Uterus (tissue), 4 donors: Measurements from ENCODE around the gene PCDHA7. TPM values are rescaled to one million over a fixed set of nuclear protein-coding genes. Genes with fewer than 3 reads are reported as not detected.
"Not testable (repeated sequence)": the region's sequence is repeated elsewhere in the genome, so short reads cannot be mapped to it uniquely, and the experiment has no call there.

ENCODE experiments used
- DNase-seq, 2 donors: peaks; one replicate each; pipeline ENCODE4 v3.0.0-alpha.2; 2019 to 2020
- H3K27ac ChIP-seq, 2 donors: fragments of 200-600 bp; sonication (generic); 1 replicate in 1 of 2; 2 replicates in 1 of 2; pipeline ENCODE4 v1.5.1; 2016 to 2018
- H3K27me3 ChIP-seq, 2 donors: fragments of 200-600 bp; sonication (generic); one replicate each; pipeline ENCODE4 v1.5.1; 2018 to 2019; ENCODE audit warnings: control low read depth in 1 of 2
- H3K36me3 ChIP-seq, 2 donors: fragments of 200-600 bp; sonication (generic); one replicate each; pipeline ENCODE4 v1.5.1; 2019; ENCODE audit warnings: control low read depth in 1 of 2
- H3K4me1 ChIP-seq, 2 donors: fragments of 200-600 bp; sonication (generic); one replicate each; pipeline ENCODE4 v1.5.1; 2018 to 2019; ENCODE audit warnings: control low read depth in 1 of 2
- H3K4me3 ChIP-seq, 2 donors: fragments of 200-600 bp; sonication (generic); 1 replicate in 1 of 2; 2 replicates in 1 of 2; pipeline ENCODE4 v1.5.1; 2018 to 2019; ENCODE audit warnings: mild to moderate bottlenecking in 1 of 2
- H3K9me3 ChIP-seq, 2 donors: fragments of 200-600 bp; sonication (generic); one replicate each; pipeline ENCODE4 v1.5.1; 2019; ENCODE audit warnings: control low read depth in 1 of 2
- POLR2A ChIP-seq, 2 donors: fragments of 450-650 bp; IDR thresholded peaks; one replicate each; pipeline ENCODE4 v1.6.1; 2016; ENCODE audit warnings: antibody characterized with exemption in 2 of 2, mild to moderate bottlenecking in 1 of 2, moderate library complexity in 1 of 2
- intact Hi-C: fragments of 100-400 bp; cut with DNase I; formaldehyde crosslinking; loops from one replicate; pipeline ENCODE4 v1.15.1; 2023; ENCODE audit warnings: low total_unique reads
- total RNA-seq, 4 donors: library from RNA; depleted of rRNA in 3 of 4; stranded (reverse); fragments of >200 nt in 3 of 4; gene quantifications; one replicate each; pipeline versions ENCODE4 v1.1.0 to v1.2.4, GENCODE V29; 2014 to 2023
- TF ChIP-seq, protein P1 (sequence below), 4 experiments: fragments of 200-600 bp in 2 of 4; fragments of 450-650 bp in 2 of 4; sonication (generic) in 2 of 4; IDR thresholded peaks; one replicate each; pipeline ENCODE4 v1.5.1; 2016 to 2019; ENCODE audit warnings: antibody characterized with exemption in 4 of 4, mild to moderate bottlenecking in 2 of 4, moderate library complexity in 1 of 4
- donor health status: DM: yes; HTN: yes; CAD: no.

PCDHA7 gene
- total RNA-seq, 4 donors from 2014 or later, result 0.98 to 24.6 (median 2.2) TPM; not detected in 1

DNA sequence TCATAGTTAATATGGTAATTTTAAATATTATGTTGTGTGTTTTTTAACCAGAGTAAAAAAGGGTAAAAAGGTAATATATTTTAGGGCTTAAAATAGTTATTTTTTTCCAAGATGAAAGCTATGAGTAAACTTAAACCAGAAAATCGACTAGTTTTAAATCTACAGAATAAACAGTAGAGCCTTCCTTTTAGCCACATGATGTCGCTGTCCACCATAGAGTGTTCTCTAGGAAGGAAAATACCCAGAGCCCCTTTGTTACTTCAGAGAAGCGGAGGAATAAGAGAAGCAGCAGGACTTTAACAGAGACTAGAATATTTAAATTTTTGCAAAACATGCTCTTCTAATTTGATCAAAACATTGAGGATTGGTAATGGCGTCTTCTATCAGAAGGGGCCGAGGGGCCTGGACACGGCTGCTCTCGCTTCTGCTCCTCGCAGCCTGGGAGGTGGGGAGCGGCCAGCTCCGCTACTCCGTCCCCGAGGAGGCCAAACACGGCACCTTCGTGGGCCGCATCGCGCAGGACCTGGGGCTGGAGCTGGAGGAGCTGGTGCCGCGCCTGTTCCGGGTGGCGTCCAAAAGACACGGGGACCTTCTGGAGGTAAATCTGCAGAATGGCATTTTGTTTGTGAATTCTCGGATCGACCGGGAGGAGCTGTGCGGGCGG lies 39.3 kb upstream of the PCDHA7 start, which contains the start of gene PCDHA2:
Gene PCDHA2 (plus strand): TSS at position 258 of the 664 bp plus-strand sequence.
- Histone ChIP-seq H3K27me3 (no peaks in the 10 kb centered on the region), H3K9me3 (peaks cover 0 to 7% of the 10 kb centered on the region in 2 donors), H3K4me1 (no peaks in the 10 kb centered on the region), H3K36me3 (no peaks in the 10 kb centered on the region), H3K27ac (peak within 1 kb of the TSS in 1 of 2 donors; percentile 29), H3K4me3 (peak within 1 kb of the TSS in 1 of 2 donors; percentile 23)
- intact Hi-C loops, result no loop called here
- no peak for DNase-seq
- TF ChIP-seq, protein P1, sequence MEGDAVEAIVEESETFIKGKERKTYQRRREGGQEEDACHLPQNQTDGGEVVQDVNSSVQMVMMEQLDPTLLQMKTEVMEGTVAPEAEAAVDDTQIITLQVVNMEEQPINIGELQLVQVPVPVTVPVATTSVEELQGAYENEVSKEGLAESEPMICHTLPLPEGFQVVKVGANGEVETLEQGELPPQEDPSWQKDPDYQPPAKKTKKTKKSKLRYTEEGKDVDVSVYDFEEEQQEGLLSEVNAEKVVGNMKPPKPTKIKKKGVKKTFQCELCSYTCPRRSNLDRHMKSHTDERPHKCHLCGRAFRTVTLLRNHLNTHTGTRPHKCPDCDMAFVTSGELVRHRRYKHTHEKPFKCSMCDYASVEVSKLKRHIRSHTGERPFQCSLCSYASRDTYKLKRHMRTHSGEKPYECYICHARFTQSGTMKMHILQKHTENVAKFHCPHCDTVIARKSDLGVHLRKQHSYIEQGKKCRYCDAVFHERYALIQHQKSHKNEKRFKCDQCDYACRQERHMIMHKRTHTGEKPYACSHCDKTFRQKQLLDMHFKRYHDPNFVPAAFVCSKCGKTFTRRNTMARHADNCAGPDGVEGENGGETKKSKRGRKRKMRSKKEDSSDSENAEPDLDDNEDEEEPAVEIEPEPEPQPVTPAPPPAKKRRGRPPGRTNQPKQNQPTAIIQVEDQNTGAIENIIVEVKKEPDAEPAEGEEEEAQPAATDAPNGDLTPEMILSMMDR (IDR thresholded peaks at IDR 0.05), result peak in 3 of 4 experiments; percentile 16 to 32 (median 21)
- TF ChIP-seq POLR2A (IDR thresholded peaks at IDR 0.05), result no peak

GRCh38 chr5:140795259-140795641 lies 38.8 kb upstream of the PCDHA7 start:
- peaks cover 0 to 7% of the 10 kb centered on the region in 2 donors for H3K9me3 ChIP-seq
- H3K27ac ChIP-seq, result no peak overlapping the region
- H3K4me3 ChIP-seq, result peak overlapping the region in 1 of 2 donors; percentile 23
- intact Hi-C loops, result no loop called here
- H3K4me1 ChIP-seq, result no peaks in the 10 kb centered on the region
- no peaks in the 10 kb centered on the region for H3K36me3 ChIP-seq
- TF ChIP-seq, protein P1 (IDR thresholded peaks at IDR 0.05), result peak in 1 of 4 experiments; percentile 4
- TF ChIP-seq POLR2A (IDR thresholded peaks at IDR 0.05), result no peak
- H3K27me3 ChIP-seq, result no peaks in the 10 kb centered on the region
- DNase-seq, result no peak

GRCh38 chr5:140796072-140796717 lies 37.9 kb upstream of the PCDHA7 start:
- H3K27ac ChIP-seq, H3K9me3 ChIP-seq, DNase-seq, H3K4me3 ChIP-seq, H3K36me3 ChIP-seq, H3K4me1 ChIP-seq, H3K27me3 ChIP-seq, intact Hi-C loops: not testable (repeated sequence)

- H3K36me3 ChIP-seq, result no peaks in the 10 kb centered on the region
- H3K9me3 ChIP-seq, result peaks cover 0 to 7% of the 10 kb centered on the region in 2 donors
- H3K4me1 ChIP-seq, result no peaks in the 10 kb centered on the region
- no peak overlapping the region for H3K4me3 ChIP-seq
- intact Hi-C loops, result no loop called here
- H3K27ac ChIP-seq, result no peak overlapping the region
- no peak for DNase-seq
- no peaks in the 10 kb centered on the region for H3K27me3 ChIP-seq
- TF ChIP-seq, protein P1 (IDR thresholded peaks at IDR 0.05), result no peak
- no peak for TF ChIP-seq POLR2A (IDR thresholded peaks at IDR 0.05)
These were observed 37.4 kb upstream of the PCDHA7 start for GRCh38 chr5:140796718-140797095.

DNA sequence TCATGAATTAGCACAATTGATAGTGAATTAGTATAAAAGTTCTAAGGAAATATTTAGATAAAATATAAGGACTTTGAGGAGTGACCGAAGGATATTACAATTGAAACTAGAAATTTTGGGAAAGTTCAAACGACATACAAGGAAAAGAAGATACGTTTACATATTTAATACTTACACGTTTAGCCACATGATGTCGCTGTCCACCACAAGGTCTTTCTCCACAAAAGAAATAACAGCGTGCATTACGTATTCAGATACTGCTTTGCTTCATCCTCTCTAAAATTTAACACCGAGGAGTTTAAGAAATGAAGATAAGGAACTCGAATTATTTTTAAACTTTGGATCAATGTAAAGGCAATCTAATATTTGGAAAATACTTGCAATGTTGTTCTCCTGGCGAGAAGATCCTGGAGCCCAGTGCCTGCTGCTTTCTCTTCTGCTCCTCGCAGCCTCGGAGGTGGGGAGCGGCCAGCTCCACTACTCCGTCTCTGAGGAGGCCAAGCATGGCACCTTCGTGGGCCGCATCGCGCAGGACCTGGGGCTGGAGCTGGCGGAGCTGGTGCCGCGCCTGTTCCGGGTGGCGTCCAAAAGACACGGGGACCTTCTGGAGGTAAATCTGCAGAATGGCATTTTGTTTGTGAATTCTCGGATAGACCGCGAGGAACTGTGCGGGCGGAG lies 33.1 kb upstream of the PCDHA7 start, which contains the start of gene PCDHA3:
Gene PCDHA3 (plus strand): TSS at position 242 of the 678 bp plus-strand sequence.
- H3K27me3 ChIP-seq, result no peaks in the 10 kb centered on the region
- H3K9me3 ChIP-seq, result peaks cover 0 to 7% of the 10 kb centered on the region in 2 donors
- no peaks in the 10 kb centered on the region for H3K4me1 ChIP-seq
- TF ChIP-seq, protein P1 (IDR thresholded peaks at IDR 0.05), result peak in 2 of 4 experiments; percentile 27 to 32
- no peak for TF ChIP-seq POLR2A (IDR thresholded peaks at IDR 0.05)
- peak within 1 kb of the TSS in 1 of 2 donors; percentile 59 for H3K27ac ChIP-seq
- intact Hi-C loops, result no loop called here
- DNase-seq, result no peak
- H3K36me3 ChIP-seq, result no peaks in the 10 kb centered on the region
- H3K4me3 ChIP-seq, result peak within 1 kb of the TSS; percentile 2 to 29
